PC-3 (cell line): ENCODE results near the gene CDC42BPB. TPM values are rescaled to one million over a fixed set of nuclear protein-coding genes. Genes with fewer than 3 reads are reported as not detected.
A peak's percentile ranks its signal among the peaks of the same experiment; 100 is the strongest.
"Not testable (repeated sequence)": the region's sequence is repeated elsewhere in the genome, so short reads cannot be mapped to it uniquely, and the experiment has no call there.

ENCODE experiments used
- ATAC-seq: fragments of 200-7000 bp; cut with Tn5 transposase; 2 replicates; pipeline ENCODE4 v1.9.1; 2020; ENCODE audit warnings: mild to moderate bottlenecking, moderate library complexity
- BruUV-seq: library from RNA; stranded (reverse); fragments of 400-500 nt; replicated peaks from 2 replicates; lab custom pipeline; 2021; lab: Mats Ljungman, UMichigan
- CTCF ChIA-PET: fragments of 300-600 bp; sonication (Branson Sonifier 250); formaldehyde crosslinking; loops from one replicate; lab custom pipeline; 2022; ENCODE audit warnings: antibody characterized with exemption; lab: Charles Lee
- POLR2A ChIA-PET: fragments of 300-600 bp; sonication (Branson Sonifier 250); formaldehyde crosslinking; loops from one replicate; lab custom pipeline; 2022; ENCODE audit warnings: antibody characterized with exemption; ENCODE audit not compliant: unreplicated experiment; lab: Charles Lee
- DNase-seq: peaks from one replicate; pipeline ENCODE4 v3.0.0-alpha.2; 2015
- H2AFZ ChIP-seq: fragments of 300-600 bp; sonication (generic); 2 replicates; pipeline ENCODE4 v1.6.0; 2016; ENCODE audit warnings: antibody characterized with exemption, low read length
- H3F3A ChIP-seq: fragments of 300-600 bp; sonication (generic); one replicate; pipeline ENCODE4 v1.6.0; 2017; ENCODE audit warnings: antibody characterized with exemption, low read length, control low read depth, mild to moderate bottlenecking; ENCODE audit not compliant: unreplicated experiment
- H3K27ac ChIP-seq: fragments of 300-600 bp; sonication (generic); 2 replicates; pipeline ENCODE4 v1.5.1; 2016; ENCODE audit warnings: mild to moderate bottlenecking, low read length
- H3K27me3 ChIP-seq: fragments of 300-600 bp; sonication (generic); 2 replicates; pipeline ENCODE4 v1.6.1; 2016; ENCODE audit warnings: low read length, mixed read lengths
- H3K36me3 ChIP-seq: fragments of 300-600 bp; sonication (generic); 2 replicates; pipeline ENCODE4 v1.6.1; 2016; ENCODE audit warnings: low read depth, mixed run types, low read length, mixed read lengths
- H3K4me1 ChIP-seq: fragments of 300-600 bp; sonication (generic); 2 replicates; pipeline ENCODE4 v1.5.1; 2016; ENCODE audit warnings: low read length; ENCODE audit not compliant: insufficient read depth
- H3K4me2 ChIP-seq: fragments of 300-600 bp; sonication (generic); 2 replicates; pipeline ENCODE4 v1.6.0; 2016; ENCODE audit warnings: low read length
- H3K4me3 ChIP-seq: fragments of 300-600 bp; sonication (generic); 2 replicates; pipeline ENCODE4 v1.5.1; 2016; ENCODE audit warnings: mild to moderate bottlenecking, low read length, mixed read lengths
- H3K79me2 ChIP-seq: fragments of 300-600 bp; sonication (generic); 2 replicates; pipeline ENCODE4 v1.6.1; 2017; ENCODE audit warnings: low read length, mixed read lengths
- H3K9ac ChIP-seq: fragments of 300-600 bp; sonication (generic); 2 replicates; pipeline ENCODE4 v1.6.0; 2016; ENCODE audit warnings: mild to moderate bottlenecking, low read length
- H3K9me2 ChIP-seq: fragments of 300-600 bp; sonication (generic); replicated peaks from 2 replicates; pipeline ENCODE4 v1.6.1; 2016; ENCODE audit warnings: mixed run types, low read length, mixed read lengths
- H3K9me3 ChIP-seq: fragments of 300-600 bp; sonication (generic); 2 replicates; pipeline ENCODE4 v1.6.1; 2016; ENCODE audit warnings: low read length, mixed read lengths
- H4K20me1 ChIP-seq: fragments of 300-600 bp; sonication (generic); 2 replicates; pipeline ENCODE4 v1.6.1; 2016; ENCODE audit warnings: low read length, mixed read lengths
- EZH2 ChIP-seq: fragments of 300-600 bp; sonication (generic); IDR thresholded peaks from one replicate; pipeline ENCODE4 v1.6.1; 2017; ENCODE audit warnings: antibody characterized with exemption, mild to moderate bottlenecking, low read length; ENCODE audit not compliant: unreplicated experiment
- EZH2phosphoT487 ChIP-seq: fragments of 300-600 bp; sonication (generic); IDR thresholded peaks from 2 replicates; pipeline ENCODE4 v1.6.1; 2018; ENCODE audit warnings: mild to moderate bottlenecking, antibody characterized with exemption, low read length, borderline replicate concordance
- intact Hi-C: fragments of 100-400 bp; cut with micrococcal nuclease; formaldehyde crosslinking; loops from 2 replicates; pipeline ENCODE4 v1.9.0; 2023
- total RNA-seq: library from RNA; depleted of rRNA; stranded (reverse); fragments of >200 nt; gene quantifications from 2 replicates; pipeline ENCODE4 v1.2.3, GENCODE V29; 2014
- TF ChIP-seq, protein P1 (sequence below): fragments of 300-600 bp; sonication (generic); conservative IDR thresholded peaks from 2 replicates; pipeline ENCODE4 v1.5.1; 2017; ENCODE audit warnings: antibody characterized with exemption, low read depth, mild to moderate bottlenecking, low read length

Gene CDC42BPB
- total RNA-seq, 1 experiment from 2014 or later = 73.0 TPM

DNA sequence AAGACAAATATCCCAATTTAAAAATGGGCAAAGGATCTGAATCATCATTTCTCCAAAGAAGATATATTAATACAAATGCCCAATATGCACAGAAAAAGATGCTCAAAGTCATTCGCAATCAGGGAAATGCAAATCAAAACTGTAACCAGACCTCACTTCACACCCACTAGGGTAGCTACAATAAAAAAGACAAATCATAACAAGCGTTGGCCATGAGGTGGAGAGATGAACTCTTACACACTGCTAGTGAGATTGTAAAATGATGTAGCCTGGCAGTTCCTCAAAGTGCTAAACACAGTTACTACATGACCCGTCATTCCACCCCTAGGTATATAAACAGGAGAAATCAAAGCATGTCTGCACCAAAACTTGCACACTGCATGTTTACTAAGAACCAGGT lies 30.4 kb downstream of the CDC42BPB start:
- Histone ChIP-seq H3K27me3 (no peaks in the 10 kb centered on the region), H3K36me3 (no peaks in the 10 kb centered on the region), H3K27ac (peak overlapping the region; percentile 65), H4K20me1 (peaks cover 11% of the 10 kb centered on the region; the same call in 1 of the 2 replicates), H2AFZ (no peak overlapping the region), H3K4me2 (peak overlapping the region; percentile 31; the same call in 1 of the 2 replicates), H3K9ac (no peak overlapping the region), H3K79me2 (peaks cover 95% of the 10 kb centered on the region), H3K4me1 (peaks cover 67% of the 10 kb centered on the region), H3K4me3 (no peak overlapping the region), H3K9me3 (no peaks in the 10 kb centered on the region), H3K9me2 (no peaks in the 10 kb centered on the region), H3F3A (no peaks in the 10 kb centered on the region)
- ATAC-seq (0 out of 2 replicates have a peak, but pooled peaks have one; percentile 9), DNase-seq (peak; percentile 28)
- no TSS peak for BruUV-seq
- CTCF ChIA-PET = no interaction called here
- TF ChIP-seq EZH2 (no peak), EZH2phosphoT487 (no peak)
- TF ChIP-seq, protein P1, sequence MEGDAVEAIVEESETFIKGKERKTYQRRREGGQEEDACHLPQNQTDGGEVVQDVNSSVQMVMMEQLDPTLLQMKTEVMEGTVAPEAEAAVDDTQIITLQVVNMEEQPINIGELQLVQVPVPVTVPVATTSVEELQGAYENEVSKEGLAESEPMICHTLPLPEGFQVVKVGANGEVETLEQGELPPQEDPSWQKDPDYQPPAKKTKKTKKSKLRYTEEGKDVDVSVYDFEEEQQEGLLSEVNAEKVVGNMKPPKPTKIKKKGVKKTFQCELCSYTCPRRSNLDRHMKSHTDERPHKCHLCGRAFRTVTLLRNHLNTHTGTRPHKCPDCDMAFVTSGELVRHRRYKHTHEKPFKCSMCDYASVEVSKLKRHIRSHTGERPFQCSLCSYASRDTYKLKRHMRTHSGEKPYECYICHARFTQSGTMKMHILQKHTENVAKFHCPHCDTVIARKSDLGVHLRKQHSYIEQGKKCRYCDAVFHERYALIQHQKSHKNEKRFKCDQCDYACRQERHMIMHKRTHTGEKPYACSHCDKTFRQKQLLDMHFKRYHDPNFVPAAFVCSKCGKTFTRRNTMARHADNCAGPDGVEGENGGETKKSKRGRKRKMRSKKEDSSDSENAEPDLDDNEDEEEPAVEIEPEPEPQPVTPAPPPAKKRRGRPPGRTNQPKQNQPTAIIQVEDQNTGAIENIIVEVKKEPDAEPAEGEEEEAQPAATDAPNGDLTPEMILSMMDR = no peak
- POLR2A ChIA-PET = no interaction called here
- intact Hi-C loops = no loop called here

DNA sequence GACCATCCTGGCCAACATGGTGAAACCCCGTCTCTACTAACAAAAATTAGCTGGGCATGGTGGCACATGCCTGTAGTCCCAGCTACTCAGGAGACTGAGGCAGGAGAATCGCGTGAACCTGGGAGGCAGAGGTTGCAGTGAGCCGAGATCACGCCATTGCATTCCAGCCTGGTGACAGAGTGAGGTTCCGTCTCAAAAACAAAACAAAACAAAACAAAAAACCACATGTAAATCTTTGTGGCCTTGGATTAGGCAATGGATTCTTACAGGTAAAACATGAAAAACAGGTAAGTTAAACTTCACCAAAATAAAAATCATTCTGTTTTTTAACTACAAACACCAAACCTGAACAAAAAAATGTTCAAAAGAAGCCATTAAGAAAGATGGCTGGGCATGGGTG lies 31.2 kb downstream of the CDC42BPB start:
- POLR2A ChIA-PET, H3K9me3 ChIP-seq, H3K9ac ChIP-seq, H3K4me3 ChIP-seq, BruUV-seq, H2AFZ ChIP-seq, H3K27me3 ChIP-seq, ATAC-seq, H4K20me1 ChIP-seq, intact Hi-C loops, CTCF ChIA-PET, H3K36me3 ChIP-seq, H3F3A ChIP-seq, H3K9me2 ChIP-seq: not testable (repeated sequence)
- peak; percentile 71 for DNase-seq
- peaks cover 63% of the 10 kb centered on the region for H3K4me1 ChIP-seq
- H3K4me2 ChIP-seq = peak overlapping the region; percentile 41; the same call in 1 of the 2 replicates
- peak overlapping the region; percentile 65 for H3K27ac ChIP-seq
- H3K79me2 ChIP-seq = peaks cover 95% of the 10 kb centered on the region

DNA sequence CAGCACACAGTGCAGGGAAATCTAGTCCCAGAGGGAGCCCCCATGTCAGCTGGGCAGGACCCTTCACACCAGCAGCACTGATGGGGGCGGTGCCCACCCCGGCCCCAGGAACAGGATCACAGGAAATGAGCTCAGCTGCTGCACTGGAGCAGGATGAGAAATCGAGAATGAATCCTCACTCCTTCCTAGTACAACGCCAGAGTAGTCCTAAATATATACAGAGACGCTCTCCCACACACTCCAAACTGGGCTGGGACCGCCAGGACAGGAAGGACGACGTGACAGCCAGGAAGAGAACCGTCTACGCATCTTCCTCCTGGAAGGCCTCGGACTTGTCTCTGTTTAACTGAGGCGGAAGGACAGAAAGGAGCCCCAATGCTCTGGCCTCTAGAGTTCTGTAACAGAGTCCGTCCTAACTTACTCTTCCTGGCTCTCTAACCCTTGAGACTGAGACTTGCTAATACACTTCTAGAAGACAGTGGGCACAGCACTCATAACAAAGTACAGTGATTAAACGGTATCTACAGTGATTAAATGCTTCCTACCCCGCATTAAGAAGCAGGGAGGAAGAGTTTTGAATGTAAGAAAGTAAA lies 33.4 kb downstream of the CDC42BPB start:
- POLR2A ChIA-PET = interaction anchor here (0.6 kb wide), 1 partner anchor 13 kb away, joined by 5 read pairs; no protein-coding TSS in a partner anchor
- peak overlapping the region; percentile 72 for H3K27ac ChIP-seq

More for the DNA sequence above, 33.4 kb downstream of the CDC42BPB start:
- CTCF ChIA-PET = no interaction called here
- no TSS peak for BruUV-seq
- Histone ChIP-seq H3K9ac (peak overlapping the region; percentile 47), H3K27me3 (no peaks in the 10 kb centered on the region), H3K9me3 (no peaks in the 10 kb centered on the region), H3K9me2 (no peaks in the 10 kb centered on the region), H4K20me1 (0 out of 2 replicates have a peak, but pooled peaks cover 4% of the 10 kb centered on the region), H3K4me2 (peak overlapping the region; percentile 72), H3K4me3 (peak overlapping the region; percentile 41), H3F3A (no peaks in the 10 kb centered on the region), H3K36me3 (no peaks in the 10 kb centered on the region), H3K79me2 (peaks cover 96% of the 10 kb centered on the region), H2AFZ (peak overlapping the region; percentile 58), H3K4me1 (peaks cover 56% of the 10 kb centered on the region)
- intact Hi-C loops = no loop called here
- TF ChIP-seq EZH2phosphoT487 = no peak
- TF ChIP-seq, protein P1 = no peak
- TF ChIP-seq EZH2 = no peak
- DNase-seq (peak; percentile 51), ATAC-seq (peak; percentile 77)
